Duodenal mucosa (tissue), 2 donors: ENCODE data around the gene AARSD1.
"Not testable (repeated sequence)": the region's sequence is repeated elsewhere in the genome, so short reads cannot be mapped to it uniquely, and the experiment has no call there.

ENCODE experiments used
- H3K27ac ChIP-seq: one replicate; pipeline ENCODE4 v1.7.0; 2013; ENCODE audit warnings: low read depth, low read length
- H3K27me3 ChIP-seq, 2 donors: one replicate each; pipeline ENCODE4 v1.7.0; 2013; ENCODE audit warnings: low read length in 2 of 2, control low read depth in 1 of 2; ENCODE audit not compliant: insufficient read depth in 2 of 2, control insufficient read depth in 1 of 2
- H3K36me3 ChIP-seq, 2 donors: one replicate each; pipeline ENCODE4 v1.7.0; 2013; ENCODE audit warnings: low read length in 2 of 2, control low read depth in 1 of 2; ENCODE audit not compliant: insufficient read depth in 2 of 2, control insufficient read depth in 1 of 2
- H3K4me1 ChIP-seq, 2 donors: one replicate each; pipeline ENCODE4 v1.7.0; 2013; ENCODE audit warnings: low read length in 2 of 2, control low read depth in 1 of 2; ENCODE audit not compliant: insufficient read depth in 2 of 2, control insufficient read depth in 1 of 2
- H3K4me3 ChIP-seq, 2 donors: one replicate each; pipeline ENCODE4 v1.7.0; 2013; ENCODE audit warnings: low read length in 2 of 2, low read depth in 1 of 2
- H3K9ac ChIP-seq, 2 donors: one replicate each; pipeline ENCODE4 v1.7.0; 2013; ENCODE audit warnings: low read length in 2 of 2, low read depth in 1 of 2
- H3K9me3 ChIP-seq, 2 donors: one replicate each; pipeline ENCODE4 v1.7.0; 2013; ENCODE audit warnings: low read length in 2 of 2, control low read depth in 1 of 2; ENCODE audit not compliant: control insufficient read depth in 1 of 2

AARSD1 gene

GRCh38 chr17:42980766-42981397, 16.6 kb upstream of the AARSD1 start:
- Histone ChIP-seq H3K27me3 (no peaks in the 10 kb centered on the region), H3K4me1 (peaks cover 21 to 28% of the 10 kb centered on the region in 2 donors), H3K36me3 (peaks cover 0 to 8% of the 10 kb centered on the region in 2 donors)

GRCh38 chr17:42980274-42980765, 16.1 kb upstream of the AARSD1 start, which contains the start of gene RUNDC1:
Gene RUNDC1 (plus strand): TSS chr17:42980565. CDS start chr17:42980577, 12 bp downstream.
- peak within 1 kb of the TSS; percentile 82 for H3K27ac ChIP-seq
- peaks cover 21 to 28% of the 10 kb centered on the region in 2 donors for H3K4me1 ChIP-seq
- no peaks in the 10 kb centered on the region for H3K9me3 ChIP-seq
- H3K9ac ChIP-seq = peak within 1 kb of the TSS; percentile 85 to 98
- H3K4me3 ChIP-seq = peak within 1 kb of the TSS; percentile 81 to 92
- peaks cover 0 to 5% of the 10 kb centered on the region in 2 donors for H3K36me3 ChIP-seq
- H3K27me3 ChIP-seq = no peaks in the 10 kb centered on the region

More at GRCh38 chr17:42980766-42981397, 16.6 kb upstream of the AARSD1 start:
- peak overlapping the region; percentile 81 to 92 for H3K4me3 ChIP-seq
- H3K9ac ChIP-seq = peak overlapping the region; percentile 85 to 98
- H3K9me3 ChIP-seq = no peaks in the 10 kb centered on the region
- peak overlapping the region; percentile 82 for H3K27ac ChIP-seq

- Histone ChIP-seq H3K9me3 (no peaks in the 10 kb centered on the region), H3K27me3 (no peaks in the 10 kb centered on the region), H3K4me3 (peak within 1 kb of the TSS; percentile 81 to 92)
Observed at GRCh38 chr17:42979511-42980273, 15.4 kb upstream of the AARSD1 start, which contains the start of gene PTGES3L. Gene PTGES3L (minus strand): TSS chr17:42980080. CDS start chr17:42980053, 27 bp downstream.

GRCh38 chr17:42975701-42976100, 11.4 kb upstream of the AARSD1 start:
- not testable (repeated sequence) for H3K27ac ChIP-seq

More at GRCh38 chr17:42979511-42980273, 15.4 kb upstream of the AARSD1 start, which contains the start of gene PTGES3L:
- Histone ChIP-seq H3K9ac (peak within 1 kb of the TSS; percentile 85 to 98), H3K27ac (peak within 1 kb of the TSS; percentile 82), H3K36me3 (no peaks in the 10 kb centered on the region), H3K4me1 (peaks cover 21 to 28% of the 10 kb centered on the region in 2 donors)

GRCh38 chr17:42975265-42975664, 11.0 kb upstream of the AARSD1 start:
- Histone ChIP-seq H3K27me3 (no peaks in the 10 kb centered on the region), H3K4me1 (peaks cover 12 to 13% of the 10 kb centered on the region in 2 donors), H3K36me3 (no peaks in the 10 kb centered on the region), H3K9ac (no peak overlapping the region), H3K9me3 (no peaks in the 10 kb centered on the region), H3K4me3 (no peak overlapping the region), H3K27ac (no peak overlapping the region)

More at GRCh38 chr17:42975701-42976100, 11.4 kb upstream of the AARSD1 start:
- not testable (repeated sequence) for H3K9ac ChIP-seq, H3K4me3 ChIP-seq, H3K36me3 ChIP-seq, H3K27me3 ChIP-seq, H3K9me3 ChIP-seq
- H3K4me1 ChIP-seq = peaks cover 12 to 13% of the 10 kb centered on the region in 2 donors

- H3K4me3 ChIP-seq, H3K9ac ChIP-seq, H3K27me3 ChIP-seq, H3K9me3 ChIP-seq, H3K27ac ChIP-seq, H3K4me1 ChIP-seq, H3K36me3 ChIP-seq: not testable (repeated sequence)
Observed at GRCh38 chr17:42973323-42973722, 9.1 kb upstream of the AARSD1 start.

GRCh38 chr17:42971589-42971988, 7.3 kb upstream of the AARSD1 start:
- H3K4me3 ChIP-seq = no peak overlapping the region
- no peaks in the 10 kb centered on the region for H3K9me3 ChIP-seq
- H3K4me1 ChIP-seq = no peaks in the 10 kb centered on the region
- H3K36me3 ChIP-seq = no peaks in the 10 kb centered on the region
- no peaks in the 10 kb centered on the region for H3K27me3 ChIP-seq
- H3K27ac ChIP-seq = no peak overlapping the region
- H3K9ac ChIP-seq = no peak overlapping the region

- Histone ChIP-seq H3K4me1 (peaks cover 0 to under 1% of the 10 kb centered on the region in 2 donors), H3K36me3 (no peaks in the 10 kb centered on the region), H3K4me3 (no peak overlapping the region), H3K9me3 (no peaks in the 10 kb centered on the region), H3K9ac (no peak overlapping the region), H3K27ac (no peak overlapping the region), H3K27me3 (no peaks in the 10 kb centered on the region)
Observed at GRCh38 chr17:42969001-42969581, 4.8 kb upstream of the AARSD1 start.

- Histone ChIP-seq H3K4me1 (peaks cover 7 to 9% of the 10 kb centered on the region in 2 donors), H3K27me3 (no peaks in the 10 kb centered on the region), H3K9me3 (no peaks in the 10 kb centered on the region), H3K27ac (no peak overlapping the region), H3K4me3 (no peak overlapping the region), H3K36me3 (no peaks in the 10 kb centered on the region), H3K9ac (no peak overlapping the region)
Observed at GRCh38 chr17:42967925-42968324, 3.7 kb upstream of the AARSD1 start.

- Histone ChIP-seq H3K9me3 (no peaks in the 10 kb centered on the region), H3K36me3 (peaks cover 29 to 75% of the 10 kb centered on the region in 2 donors), H3K9ac (no peak overlapping the region), H3K4me1 (no peaks in the 10 kb centered on the region), H3K4me3 (no peak overlapping the region), H3K27ac (no peak overlapping the region), H3K27me3 (no peaks in the 10 kb centered on the region)
Observed at GRCh38 chr17:42953669-42954068, 10.6 kb downstream of the AARSD1 start.
